HG03039 (cell line): ENCODE results near the gene PLEKHJ1.

Source experiments
- ATAC-seq: cut with Tn5 transposase; IDR thresholded peaks from one replicate; pipeline ENCODE4 v1.9.1; 2021; ENCODE audit warnings: mild to moderate bottlenecking, moderate library complexity; ENCODE audit not compliant: unreplicated experiment

PLEKHJ1 gene

GRCh38 chr19:2249880-2250765 is 14.0 kb upstream of the PLEKHJ1 start:
- ATAC-seq = no peak

GRCh38 chr19:2249010-2249866 is 13.1 kb upstream of the PLEKHJ1 start, which contains the start of gene AMH:
TSS of gene AMH (plus strand) at chr19:2249323. CDS start at chr19:2249333, 10 bp downstream.
- ATAC-seq = no peak

- ATAC-seq = no peak
These were observed 12.2 kb upstream of the PLEKHJ1 start for GRCh38 chr19:2248136-2249009.

GRCh38 chr19:2247433-2248101 is 11.4 kb upstream of the PLEKHJ1 start:
- no peak for ATAC-seq

- ATAC-seq = no peak
These were observed 10.8 kb upstream of the PLEKHJ1 start for GRCh38 chr19:2246801-2247361.

DNA sequence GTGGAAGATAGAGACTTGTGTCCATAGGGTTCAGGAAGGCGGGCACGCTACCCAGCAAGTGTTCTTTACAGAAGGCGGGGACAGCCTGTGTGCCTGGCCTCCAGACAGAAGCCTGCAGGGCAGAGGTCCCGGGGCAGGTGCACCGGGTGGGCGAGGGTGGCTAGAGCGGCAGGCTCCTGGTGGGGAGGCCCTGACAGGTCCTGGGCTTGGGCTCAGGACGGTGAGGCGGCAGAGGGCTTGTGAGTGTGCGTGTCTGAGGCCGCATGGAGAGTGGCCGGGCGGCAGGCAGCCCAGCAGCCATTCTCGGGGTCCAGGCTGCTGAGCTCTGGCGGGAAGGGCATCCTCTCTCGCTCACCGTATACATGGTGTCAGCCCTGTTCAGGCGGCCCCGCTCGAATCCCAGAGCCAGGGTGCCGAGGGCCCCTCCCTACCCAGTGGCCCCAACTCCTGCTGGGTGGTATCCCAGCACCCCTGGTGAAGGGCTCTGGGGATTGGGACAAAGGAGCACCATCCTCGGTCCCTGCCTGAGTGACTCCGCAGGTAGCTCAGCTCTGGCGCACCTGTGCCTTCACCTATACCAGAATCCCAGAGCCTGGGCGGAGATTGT is 10.0 kb upstream of the PLEKHJ1 start:
- ATAC-seq = no peak

DNA sequence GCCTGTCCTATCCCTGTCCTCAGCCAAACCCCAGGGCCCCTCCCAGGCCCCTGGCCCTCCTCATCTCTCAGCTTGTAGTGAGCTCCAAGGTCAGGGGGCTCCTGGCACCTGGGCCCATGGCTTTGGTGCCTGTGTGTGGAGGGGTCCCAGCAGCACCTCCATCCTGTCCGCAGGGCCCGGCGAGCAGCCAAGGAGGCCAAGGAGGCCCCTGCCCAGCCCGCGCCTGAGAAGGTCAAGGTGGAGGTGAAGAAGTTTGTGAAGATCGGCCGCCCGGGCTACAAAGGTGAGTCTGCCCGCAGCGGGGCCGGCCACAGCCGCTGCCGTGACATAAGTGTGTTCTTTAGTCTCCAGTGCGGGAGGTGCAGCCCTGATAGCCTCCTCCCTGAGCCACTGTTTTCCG is 9.1 kb upstream of the PLEKHJ1 start:
- ATAC-seq = no peak

GRCh38 chr19:2244486-2244885 is 8.4 kb upstream of the PLEKHJ1 start:
- ATAC-seq = no peak

DNA sequence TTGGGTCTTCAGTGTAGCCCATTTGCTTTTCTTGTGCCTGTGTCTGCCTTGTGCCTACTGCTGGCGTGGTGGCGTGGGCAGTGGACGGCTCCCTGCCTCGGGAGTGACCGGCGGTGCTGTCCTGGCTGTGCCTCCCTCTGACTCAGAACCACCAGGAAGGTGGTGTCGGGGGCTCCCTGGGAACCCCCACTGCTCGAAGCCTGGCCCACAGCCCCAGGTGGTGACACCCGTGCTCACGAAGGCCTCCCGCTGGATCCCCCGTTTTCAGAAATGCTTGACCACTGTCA is 7.9 kb upstream of the PLEKHJ1 start:
- ATAC-seq = no peak

DNA sequence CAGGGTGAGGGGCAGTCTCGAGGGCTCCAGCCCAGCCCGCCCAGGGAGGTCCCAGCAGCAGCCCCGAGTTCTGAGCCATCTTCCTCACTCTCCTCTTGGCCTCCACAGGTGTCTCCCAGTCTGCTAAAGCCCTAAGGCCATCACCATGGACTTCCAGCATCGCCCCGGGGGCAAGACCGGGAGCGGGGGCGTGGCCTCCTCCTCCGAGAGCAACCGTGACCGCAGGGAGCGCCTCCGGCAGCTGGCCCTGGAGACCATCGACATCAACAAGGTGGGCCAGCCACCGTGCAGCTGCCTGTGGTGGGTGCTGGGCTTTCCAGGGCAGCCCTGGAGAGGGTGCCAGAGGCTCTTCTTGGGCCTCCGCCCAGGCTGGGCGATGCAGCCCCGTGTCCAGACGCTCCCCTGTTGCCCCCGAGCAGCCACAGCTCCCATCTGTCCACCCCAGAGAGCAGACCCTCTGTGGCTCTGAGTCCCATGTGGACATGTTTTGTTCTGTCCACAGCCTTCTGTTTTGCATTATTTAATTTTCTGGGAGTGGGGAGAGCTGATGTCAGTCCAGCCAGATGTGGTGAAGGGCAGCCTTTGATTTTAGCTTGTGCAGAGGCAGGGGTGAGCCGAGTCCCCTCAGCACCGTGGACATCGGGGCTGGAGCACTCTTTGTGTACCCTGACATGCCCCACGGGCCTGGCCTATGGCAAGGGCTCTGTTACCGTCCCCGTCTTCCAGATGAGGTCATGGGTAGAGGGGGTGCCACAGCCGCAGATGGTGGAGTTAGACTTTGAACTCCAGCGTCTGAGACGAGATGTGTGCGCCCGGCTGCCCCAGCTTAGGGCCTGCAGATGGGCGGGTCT is 7.4 kb upstream of the PLEKHJ1 start:
- no peak for ATAC-seq

- no peak for ATAC-seq
These were observed 6.7 kb upstream of the PLEKHJ1 start for GRCh38 chr19:2242816-2243215.

- no peak for ATAC-seq
These were observed 6.0 kb upstream of the PLEKHJ1 start for GRCh38 chr19:2242092-2242537.

GRCh38 chr19:2240881-2241760 is 5.0 kb upstream of the PLEKHJ1 start:
- ATAC-seq = no peak

GRCh38 chr19:2239771-2240770 is 3.9 kb upstream of the PLEKHJ1 start:
- ATAC-seq = no peak

DNA sequence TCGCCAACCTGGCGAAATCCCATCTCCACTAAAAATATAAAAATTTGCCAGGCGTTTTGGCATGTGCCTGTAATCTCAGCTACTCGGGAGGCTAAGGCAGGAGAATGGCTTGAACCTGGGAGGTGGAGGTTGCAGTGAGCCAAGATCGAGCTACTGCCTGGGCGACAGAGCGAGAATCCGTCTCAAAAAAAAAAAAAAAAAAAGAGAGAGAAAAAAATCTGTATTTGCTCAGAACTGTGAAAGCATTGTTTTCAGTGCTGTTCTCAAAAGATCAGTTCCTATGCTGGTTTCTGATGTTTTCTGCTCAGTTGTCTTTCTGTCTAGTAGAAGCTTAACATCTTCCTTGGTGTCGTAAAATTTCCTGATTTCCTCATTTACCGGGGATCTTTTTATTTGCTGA is 3.0 kb upstream of the PLEKHJ1 start:
- ATAC-seq = no peak

- ATAC-seq = no peak
These were observed 1.7 kb upstream of the PLEKHJ1 start for GRCh38 chr19:2237869-2238153.
